Stimulated activated naive CD4-positive, alpha-beta T cell treated with Interleukin-2 at 50 U/mL for 16 hours (primary cell): ENCODE measurements around the gene TMEM255A.

ENCODE experiments used
- DNase-seq: peaks from one replicate; lab custom pipeline; 2025; lab: John Stamatoyannopoulos, UW

The TMEM255A gene

DNA sequence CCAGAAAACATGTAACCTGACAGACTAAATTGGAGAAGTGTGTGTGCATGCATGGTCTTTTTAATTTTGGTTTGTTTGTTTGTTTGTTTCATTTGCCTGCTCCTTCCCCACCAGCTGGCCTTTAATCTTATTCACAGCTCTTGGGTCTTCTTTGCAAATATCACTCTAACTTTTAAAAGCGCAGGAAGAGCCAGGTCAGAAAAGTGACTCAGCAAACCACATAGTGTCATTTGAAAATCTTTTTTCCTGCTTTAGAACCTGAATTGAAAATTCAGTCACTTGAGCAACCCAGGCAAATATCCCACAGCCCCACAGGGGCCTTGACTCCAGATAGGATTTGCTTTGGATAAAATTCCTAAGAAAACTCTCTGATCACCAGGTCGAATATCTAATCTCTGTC, 4.6 kb downstream of the TMEM255A start:
- no peak for DNase-seq

DNA sequence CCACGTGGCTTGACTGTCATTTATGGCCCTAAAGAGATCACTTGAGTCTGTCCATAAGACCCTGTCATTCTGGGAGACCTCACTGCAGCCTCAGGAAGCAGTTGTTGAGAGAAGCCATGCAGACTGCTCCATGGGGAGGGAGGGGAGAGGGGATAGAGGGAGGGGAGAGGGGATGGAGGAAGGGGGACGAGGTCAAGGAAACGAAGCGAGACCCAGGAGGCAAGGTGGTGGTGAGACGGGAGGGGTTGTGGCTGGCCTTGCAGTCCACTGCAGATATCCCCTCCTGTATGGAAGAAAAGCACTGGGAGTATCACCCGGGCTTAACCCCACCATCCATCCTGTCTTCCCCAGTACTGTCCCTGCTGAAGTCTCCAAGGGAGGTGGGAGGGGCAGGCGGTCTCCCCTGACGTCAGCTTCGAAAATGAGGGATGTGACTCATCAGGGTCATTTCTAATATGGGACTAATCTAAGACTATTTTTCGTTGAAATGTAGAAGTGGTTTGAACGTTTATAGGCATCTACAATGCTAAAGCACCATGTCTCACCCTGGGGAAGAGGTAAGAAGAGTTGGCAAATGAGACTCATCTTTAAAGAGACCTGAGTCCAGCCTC, 5.6 kb downstream of the TMEM255A start:
- no peak for DNase-seq

DNA sequence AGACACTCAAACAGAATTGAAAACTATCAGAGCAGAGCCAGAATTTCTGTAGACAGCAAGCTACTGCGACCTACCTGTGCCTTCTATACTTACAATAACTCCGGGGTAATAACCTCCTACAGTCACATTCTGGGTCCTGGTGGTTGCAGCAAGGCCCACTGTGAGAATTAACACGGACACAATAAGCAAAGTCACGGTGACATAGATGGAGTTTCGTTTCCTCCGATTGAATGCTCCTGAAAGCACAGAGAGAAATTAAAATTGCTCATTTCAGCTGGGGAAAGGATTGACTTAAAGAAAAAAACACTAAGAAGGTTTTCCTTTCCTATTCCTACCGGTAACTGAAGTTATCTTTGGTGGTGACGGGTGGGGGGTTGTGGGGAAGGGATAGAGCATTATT, 7.0 kb downstream of the TMEM255A start:
- DNase-seq, result no peak

DNA sequence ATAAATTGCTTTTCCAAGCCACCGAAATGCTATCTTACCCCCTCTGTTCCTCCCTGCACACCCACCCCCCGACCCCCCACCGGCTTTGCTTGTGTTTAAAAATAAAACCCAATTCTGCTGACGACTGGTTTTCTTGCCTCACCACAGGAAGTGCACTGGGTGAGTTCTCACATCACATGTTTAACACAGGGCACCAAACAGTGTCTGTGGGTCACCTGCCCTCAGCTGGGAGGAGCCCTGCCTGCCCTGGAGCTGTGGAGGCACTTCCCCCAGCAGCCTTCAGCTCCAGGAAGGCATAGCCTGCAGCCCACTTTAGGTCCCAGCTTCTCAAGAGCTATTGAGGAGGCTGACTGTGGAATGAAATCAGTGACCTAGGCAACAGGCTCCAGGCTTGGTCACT, 8.8 kb downstream of the TMEM255A start:
- no peak for DNase-seq

DNA sequence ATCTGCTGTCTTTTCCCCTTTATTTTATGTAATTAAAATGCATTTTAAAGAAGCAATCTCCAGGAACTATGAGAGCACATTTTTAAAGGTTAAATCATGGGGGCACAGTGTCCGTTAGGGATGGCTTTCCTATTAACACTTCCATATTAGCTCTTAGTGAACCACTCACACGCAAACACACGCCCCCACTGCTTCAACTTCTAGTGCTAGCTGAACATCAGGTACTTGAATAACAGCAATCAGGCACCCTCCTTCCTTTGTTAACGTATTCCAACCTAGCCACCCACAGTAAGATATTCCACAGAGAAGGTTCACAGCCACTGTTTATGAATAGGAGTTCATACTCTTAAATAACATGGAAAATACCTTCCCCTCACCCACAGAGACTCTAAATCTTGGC, 9.3 kb downstream of the TMEM255A start:
- DNase-seq, result no peak

DNA sequence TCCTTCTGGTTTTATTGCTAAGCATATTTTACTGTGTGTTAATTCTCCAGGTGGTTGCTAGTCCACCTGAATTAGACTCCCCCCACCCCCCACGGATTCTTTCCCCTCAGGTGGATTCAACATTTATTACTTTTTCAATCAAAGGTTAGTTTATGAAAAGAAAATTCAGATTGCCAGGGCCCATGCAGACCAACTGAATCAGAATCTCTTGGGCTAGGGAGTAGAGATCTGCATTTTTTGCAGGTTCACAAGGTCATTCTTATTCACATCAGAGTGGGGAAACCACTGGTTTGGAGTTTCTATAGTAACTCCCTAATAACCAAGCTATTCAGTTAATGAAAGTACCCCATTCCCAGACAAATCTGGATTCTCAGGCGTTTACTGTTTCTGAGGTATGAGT, 9.8 kb downstream of the TMEM255A start:
- no peak for DNase-seq

DNA sequence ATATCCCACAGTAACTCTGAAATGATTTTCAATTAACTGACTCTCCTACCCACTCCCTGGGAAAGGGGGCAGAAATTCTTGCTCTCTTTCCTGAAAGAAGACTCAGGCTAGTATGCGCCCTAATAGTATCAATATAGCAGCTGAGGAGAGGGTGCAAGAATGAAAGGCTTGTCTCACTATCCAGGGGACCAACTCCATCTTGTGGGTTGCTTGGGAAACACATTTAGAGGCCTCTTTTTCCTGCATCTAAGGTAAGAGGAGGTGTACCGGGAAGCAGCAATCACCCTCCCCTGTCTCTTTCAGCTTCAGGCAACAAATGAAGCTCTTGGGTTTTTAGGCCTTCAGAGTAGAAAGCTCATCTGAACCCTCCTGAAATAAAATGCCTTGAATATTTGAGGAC, 11.3 kb downstream of the TMEM255A start:
- no peak for DNase-seq

DNA sequence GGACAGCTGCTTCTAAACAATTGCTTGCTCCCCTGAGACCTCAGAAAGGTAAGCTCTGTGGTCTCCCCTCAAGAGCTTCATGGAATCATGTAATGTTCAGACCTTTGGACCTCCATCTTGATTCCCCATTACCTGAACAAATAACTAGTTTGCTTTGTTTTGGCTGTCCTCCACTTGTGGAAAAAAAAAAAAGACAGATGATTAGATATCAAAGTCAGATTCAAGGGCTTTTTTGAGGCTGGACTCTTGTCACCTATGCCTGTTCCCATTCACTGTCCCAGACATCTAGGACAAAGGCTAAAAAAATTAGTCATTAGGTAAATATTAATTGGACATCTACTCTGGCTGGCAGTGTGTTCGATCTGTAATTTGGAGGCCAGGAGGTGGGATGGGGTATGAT, 13.3 kb downstream of the TMEM255A start:
- no peak for DNase-seq

DNA sequence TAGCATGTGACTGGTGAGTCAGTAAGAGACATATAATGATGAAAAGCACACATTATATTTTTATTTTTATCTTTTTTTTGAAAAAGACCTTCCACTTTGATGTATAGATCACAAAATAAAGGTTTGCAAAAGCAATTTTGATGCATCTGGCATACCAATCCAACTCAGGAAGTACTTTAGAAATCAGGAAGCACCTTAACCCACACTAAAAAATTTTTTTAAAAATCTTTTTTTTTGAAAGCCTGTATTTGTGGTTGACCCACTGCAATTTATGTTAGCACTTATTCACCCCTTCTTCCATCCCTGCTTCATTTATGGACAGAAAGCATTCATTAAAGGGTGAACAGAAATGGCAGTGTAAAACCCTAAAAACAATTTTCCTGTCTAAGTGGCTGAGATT, 16.6 kb downstream of the TMEM255A start:
- no peak for DNase-seq

DNA sequence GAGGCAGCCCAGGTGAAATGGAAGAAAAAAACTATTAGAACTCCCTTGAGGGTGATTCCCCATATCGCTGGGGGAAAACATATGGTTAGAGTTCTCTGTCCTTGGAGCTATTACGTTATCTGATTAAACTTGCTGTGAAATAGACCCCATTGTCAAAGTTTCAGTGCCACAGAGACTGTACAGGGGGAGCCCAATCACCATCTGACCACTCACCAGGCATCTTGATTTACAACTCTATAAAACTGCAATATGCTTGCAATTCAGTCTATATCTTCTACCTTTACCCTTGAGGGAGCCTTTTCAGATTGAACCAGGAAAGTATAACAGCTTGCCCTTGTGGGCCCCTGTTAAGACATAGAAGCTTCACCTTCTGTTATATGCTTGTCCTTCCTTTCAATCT, 18.2 kb downstream of the TMEM255A start:
- DNase-seq, result no peak

DNA sequence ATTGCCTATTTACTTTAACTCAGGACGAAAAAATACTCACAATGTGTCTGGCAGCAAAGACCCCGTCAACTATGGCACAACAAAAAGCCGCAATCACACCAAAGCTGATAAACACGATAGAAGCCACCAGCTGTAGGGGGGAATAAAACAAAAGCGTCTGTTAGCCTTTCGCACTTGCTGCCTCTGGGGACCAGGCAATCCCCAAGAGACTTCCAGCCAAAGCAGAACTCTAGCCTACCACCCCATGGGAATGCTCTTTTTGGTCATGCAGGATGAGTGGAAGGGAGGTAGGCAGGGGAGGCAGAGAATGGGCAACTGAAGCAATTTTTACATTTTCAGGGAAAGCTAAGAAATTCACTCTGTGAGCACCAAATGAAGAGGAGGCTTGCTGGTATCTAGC, 20.1 kb downstream of the TMEM255A start:
- no peak for DNase-seq

DNA sequence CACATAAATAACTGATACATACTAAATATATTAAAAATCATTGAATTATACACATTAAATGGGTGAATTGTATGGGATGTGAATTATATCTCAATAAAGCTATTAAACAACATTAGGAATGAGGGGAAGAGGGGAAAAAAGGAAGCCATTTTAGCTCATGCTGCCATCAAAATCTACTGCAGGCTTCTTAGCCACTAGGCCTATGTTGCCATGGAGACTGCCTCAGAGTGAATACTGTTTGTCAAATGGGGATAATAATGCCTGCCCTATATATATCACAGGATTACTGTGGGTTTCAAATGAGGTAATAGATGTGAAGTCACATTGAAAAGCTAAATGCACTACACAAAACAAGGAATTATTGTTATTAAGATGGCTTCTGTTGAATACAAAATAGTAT, 21.2 kb downstream of the TMEM255A start:
- DNase-seq, result no peak

DNA sequence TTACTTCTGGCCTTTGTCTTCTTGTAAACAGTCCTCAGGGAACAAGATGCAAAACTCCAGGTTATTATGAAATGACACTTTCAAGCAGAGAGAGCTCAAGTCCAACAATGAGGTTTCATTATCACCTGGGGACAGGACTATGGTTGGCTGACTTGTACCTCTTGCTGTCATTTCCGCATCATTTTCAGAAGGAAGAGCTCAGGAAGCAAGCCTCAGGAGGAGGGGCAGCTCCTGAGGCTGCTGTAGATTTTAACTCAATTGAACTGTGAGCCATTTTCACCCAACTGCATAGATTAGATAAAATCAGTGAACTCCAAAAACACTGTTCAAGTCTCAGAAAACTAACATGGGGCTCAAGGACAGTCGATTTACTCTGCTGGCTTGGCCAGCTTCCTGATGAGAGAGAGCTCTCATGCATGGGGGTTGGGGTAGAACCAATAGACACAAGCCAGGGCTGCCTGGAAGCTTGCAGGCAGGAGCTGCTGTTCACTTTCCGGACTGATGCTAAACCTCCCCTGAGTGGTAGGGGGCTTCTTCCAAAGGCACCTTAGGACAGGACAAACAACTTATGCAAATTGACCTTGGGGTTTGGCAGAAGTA, 23.6 kb downstream of the TMEM255A start:
- no peak for DNase-seq

DNA sequence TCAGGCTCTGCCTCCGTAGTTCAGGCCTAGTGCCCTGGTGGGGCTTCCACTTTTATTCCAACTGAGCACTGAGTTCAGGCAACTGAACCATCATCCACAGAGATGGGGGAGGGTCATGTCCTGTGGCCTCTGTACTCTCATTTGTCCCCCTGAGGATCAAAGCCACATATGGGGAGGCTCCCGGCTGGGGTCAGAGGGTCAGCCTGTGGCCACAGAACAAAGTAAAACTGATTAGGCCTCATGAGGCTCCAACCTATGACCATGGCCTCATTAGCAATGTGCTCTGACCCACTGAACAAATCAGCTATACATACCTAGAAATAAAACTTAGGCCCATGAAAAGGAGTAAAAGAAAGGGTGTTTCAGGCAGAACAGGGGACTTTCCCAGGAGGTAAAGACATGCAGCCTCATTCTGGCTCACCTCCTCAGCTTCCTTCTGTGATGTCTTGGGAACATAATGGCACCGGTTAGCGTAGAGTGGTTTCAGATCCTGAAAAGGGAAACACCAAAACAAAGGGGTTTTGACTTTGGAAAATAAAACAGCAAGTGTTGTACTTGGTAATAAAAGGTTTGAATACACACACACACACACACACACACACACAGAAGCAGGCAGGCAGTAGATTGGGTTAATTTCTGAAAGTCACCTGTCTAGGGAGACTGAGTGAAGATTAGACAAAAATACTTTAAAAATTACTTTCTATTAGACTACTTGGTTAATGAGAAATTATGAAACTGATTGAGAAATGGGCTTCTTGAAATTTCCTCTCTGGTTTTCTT, 24.3 kb downstream of the TMEM255A start:
- DNase-seq, result no peak

DNA sequence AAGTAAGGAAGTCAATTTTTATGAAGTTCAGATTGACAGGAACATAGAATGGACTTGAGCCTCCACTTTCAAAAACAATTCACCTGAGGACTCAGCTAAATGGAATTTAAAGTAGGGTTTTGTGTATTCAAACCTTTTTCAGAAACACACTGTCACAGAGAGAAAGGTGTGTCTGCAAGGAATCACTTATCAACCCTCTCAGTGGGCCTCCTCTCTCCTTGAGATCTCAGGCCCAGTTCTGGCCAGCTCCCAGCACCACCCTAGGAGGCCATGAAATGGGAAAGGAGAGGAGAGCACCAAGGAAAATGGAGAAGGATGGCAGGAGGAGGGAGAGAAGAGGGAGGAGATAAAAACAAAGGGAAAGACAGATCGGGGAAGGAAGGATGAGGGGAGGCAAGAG, 28.6 kb downstream of the TMEM255A start:
- DNase-seq, result no peak

DNA sequence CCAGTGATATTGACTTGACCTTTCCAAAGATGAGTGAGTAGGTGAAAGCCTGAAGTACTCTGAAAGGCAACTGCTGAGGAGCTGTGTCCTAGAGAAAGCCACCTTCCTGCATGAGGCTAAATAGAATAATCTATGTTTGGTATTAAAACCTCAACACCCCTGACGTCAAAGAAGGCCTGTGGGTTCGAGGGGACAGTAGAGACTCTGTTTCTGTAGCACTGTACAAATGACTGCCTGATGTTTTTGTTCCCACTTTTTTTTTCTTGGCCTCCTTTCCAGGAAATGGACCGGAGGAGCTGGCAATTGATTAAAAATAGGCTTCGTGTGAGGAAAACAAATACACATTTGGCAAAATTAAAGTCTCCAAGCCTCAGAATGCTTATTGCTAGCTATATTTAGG, 29.5 kb downstream of the TMEM255A start:
- no peak for DNase-seq

DNA sequence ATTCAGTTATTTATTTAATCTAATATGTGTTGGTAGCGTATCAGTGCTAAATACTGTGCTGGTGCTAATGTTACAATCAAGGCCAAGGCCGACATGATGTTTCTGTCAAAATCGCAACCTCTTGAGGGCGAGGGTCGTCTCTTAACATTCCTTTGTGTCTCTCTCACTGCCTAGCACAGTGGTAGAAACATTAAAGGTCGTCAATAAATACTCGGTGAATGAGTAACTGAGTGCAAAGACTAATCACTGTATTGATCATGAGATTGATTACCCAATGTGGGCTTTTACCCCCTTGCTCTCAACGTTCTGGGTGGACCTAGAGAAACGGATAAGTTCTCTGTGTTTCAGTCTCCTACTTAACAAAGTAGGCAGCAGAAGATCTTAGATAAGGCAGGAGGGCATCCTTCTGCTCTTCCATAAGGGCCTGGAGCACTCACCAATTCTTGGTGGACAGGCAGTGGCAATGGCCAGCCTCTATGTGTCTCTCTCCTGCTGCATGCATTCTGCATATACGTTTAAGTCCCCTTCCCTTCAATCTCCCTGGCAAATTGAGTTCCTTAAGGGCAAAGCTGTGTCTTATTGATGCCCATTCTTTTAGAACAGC, 30.1 kb downstream of the TMEM255A start:
- DNase-seq, result no peak

DNA sequence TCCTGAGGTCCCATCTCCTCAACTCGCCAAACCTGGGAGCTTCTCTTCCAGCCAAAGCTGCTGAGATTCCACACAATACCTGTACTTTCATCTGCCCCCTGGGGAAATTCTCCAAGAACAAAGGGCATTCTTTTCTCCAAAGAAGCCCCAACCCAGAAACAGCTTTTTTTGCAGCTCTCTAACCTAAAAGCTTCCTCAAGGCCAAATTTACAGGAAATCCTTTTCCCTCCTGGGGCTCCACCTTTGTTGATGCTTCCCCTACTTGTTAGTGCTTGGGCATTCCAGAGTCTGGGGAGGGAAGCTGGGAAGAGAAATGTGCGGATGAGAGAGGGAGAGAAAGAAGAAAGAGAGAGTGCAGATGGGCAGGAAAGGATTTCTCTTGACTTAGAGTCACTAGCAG, 36.3 kb downstream of the TMEM255A start:
- DNase-seq, result no peak

DNA sequence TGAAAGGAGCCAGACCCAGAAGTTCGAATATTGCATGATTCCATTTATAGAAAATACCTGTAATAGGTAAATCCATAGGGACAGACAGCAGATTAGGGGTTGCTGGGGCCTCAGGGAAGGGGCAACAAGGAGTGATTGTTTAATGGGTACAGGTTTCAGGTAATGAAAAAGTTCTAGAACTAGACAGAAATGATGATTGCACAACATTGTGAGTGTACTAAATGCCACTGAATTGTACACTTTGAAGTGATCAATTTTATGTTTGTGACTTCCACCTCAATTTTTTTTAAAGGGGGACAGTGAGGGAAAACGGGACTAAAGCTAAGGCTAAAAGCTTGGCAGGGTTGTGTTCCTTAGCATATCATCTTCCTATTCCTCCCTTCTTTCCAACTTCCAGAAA, 37.1 kb downstream of the TMEM255A start:
- DNase-seq, result no peak

DNA sequence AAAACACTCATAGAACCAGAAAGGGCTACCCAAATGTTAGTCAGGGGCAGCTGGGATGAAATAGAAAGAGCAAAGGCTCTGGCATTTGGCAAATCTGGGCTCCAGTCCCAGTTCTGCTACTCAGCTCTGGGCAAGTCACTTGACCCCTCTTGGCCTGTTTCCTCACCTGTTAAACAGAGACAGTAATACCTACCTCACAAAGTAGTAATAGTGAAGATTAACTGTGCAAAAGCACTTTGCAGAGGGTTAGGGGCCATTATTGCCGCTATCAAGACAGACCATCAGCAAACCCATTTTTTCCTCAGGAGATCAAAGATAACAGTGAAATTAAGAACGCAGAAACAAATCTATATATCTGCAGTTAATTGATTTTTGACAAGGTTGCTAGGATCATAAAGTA, 40.0 kb downstream of the TMEM255A start:
- no peak for DNase-seq

DNA sequence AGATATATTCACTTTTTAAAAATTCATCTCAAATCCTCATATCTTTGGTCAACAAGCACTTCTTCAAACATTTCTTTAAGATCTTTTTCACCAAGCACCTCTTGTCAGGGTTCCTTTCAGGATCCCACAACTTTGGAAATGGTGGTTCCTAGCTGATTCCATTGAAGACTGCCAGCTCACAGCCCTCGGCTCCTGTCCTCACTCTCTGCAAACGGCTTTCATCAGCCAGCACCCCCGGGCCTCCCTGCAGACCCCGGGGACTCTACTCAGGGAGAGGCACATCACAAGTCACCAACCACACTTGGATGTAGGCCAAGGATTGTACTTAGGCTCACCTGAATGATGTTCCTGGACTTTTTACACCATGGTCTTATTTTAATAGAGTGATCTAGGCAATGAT, 40.7 kb downstream of the TMEM255A start:
- DNase-seq, result no peak

DNA sequence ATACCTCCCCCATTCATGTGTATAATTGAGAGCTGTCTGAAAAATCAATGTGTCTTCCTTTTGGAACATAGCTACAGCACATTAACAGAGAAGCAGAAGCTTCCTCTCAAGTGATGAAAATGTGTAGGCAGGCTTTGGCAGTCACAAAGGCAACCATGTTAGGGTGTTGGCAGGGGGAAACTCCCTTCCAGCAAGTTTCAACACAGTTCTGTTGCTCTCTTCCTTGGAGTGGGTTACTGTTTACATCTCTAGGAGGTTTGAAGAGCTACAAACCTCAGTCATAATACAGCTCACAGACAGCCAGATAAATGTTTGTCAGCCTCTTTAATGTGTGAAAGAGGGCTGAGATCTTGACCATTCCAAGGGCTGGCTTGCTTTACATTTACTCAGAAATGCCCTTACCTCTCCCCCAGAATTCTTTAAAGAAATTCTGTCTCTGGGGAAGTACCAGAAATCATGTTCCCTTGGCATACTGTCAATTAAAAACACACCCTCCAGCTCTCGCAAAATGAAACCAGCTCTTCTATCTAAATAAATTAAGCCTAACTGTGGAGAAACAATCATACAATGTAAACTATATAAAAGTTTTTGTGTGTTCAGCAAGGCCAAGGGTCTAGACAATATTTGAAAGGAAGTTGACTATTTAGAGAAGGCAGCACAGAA, 41.8 kb downstream of the TMEM255A start:
- no peak for DNase-seq

DNA sequence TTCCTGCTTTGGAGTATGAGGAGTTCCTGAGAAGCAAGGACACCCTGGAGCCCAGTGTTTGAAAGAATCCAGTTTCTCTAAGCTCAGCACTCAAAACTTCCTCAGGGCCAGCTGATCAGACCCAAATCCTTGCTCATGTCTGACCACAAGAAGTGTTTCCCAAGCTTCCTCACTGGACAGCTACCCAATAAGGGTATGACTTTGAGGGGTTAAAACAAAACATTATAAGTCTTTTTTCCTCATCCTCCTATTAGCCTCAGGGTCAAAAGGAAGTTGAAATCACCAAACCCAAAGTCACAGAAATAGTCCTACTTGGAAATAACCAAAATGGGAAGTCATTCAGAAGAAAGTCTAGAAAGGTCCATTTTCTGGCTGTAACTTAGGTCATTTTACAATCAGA, 46.9 kb downstream of the TMEM255A start:
- no peak for DNase-seq
